Skeletal muscle cell (primary cell): ENCODE data around the gene PAX8.

Experiments
- DNase-seq: peaks from one replicate; pipeline ENCODE4 v3.0.0-alpha.2; 2010; ENCODE audit warnings: low read depth
- H3K4me3 ChIP-seq: 2 replicates; pipeline ENCODE4 v1.5.1; 2011; ENCODE audit warnings: low read depth, mild to moderate bottlenecking, control low read depth, low read length, moderate library complexity

The PAX8 gene

GRCh38 chr2:113198048-113198789 is 80.5 kb downstream of the PAX8 start:
- peak overlapping the region; percentile 74 for H3K4me3 ChIP-seq
- DNase-seq, result no peak

GRCh38 chr2:113197347-113198047 is 81.2 kb downstream of the PAX8 start:
- H3K4me3 ChIP-seq, result no peak overlapping the region
- no peak for DNase-seq

GRCh38 chr2:113196839-113197238 is 81.9 kb downstream of the PAX8 start:
- no peak for DNase-seq
- H3K4me3 ChIP-seq, result no peak overlapping the region

DNA sequence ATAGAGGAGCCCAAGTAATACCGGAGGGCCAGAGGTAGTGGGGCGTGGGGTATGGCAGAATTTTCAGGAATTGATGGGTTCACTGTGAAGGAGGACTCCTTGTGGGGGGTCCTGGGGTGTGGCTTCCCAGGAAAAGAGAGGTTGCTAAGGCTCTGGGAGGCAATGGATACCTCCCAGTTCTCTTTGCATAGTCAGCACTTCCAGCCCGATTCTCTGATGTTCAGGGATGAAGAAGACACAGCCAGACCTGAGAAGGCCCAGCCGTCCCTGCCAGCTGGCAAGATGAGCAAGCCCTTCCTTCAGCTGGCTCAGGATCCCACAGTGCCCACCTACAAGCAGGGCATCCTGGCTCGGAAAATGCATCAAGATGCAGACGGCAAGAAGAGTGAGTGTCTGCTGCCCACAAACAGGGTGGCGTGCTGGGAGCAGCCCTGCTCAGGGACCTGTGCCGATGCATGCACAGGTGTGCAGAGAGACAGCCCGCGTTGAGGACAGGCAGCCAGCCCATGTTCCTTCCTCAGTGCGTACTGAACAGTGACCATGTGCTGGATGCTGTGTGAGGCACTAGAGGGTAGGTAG is 82.7 kb downstream of the PAX8 start:
- no peak for DNase-seq
- no peak overlapping the region for H3K4me3 ChIP-seq

DNA sequence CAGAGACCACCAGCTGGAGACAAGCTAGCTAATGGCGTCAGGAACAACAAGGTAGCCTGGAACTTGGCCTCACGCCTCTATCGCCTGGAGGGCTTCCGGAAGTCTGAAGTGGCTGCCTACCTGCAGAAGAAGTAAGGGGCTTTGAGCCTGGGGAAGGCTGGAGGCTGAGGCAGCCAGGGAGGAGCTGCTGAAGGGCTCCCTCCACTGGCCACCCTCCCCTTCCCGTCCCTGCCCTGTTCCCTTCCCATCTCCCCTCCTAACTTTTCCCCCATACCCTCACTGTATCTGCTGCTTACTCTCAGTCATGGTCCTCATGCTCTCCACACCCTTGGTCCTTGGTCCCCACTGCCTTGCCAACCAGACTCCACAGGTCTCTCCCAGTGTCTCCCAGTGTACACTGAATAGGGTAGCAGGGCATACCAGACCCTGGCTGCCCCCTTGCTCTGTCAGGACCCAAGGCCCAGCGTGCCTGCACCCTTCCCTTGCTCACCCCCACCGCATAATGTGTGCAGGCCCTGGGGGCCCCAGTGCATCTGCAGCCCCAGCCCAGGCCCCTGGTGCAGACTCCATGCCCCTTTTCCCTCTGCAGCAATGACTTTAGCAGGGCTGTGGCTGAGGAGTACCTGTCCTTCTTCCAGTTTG is 86.1 kb downstream of the PAX8 start:
- H3K4me3 ChIP-seq, result no peak overlapping the region
- no peak for DNase-seq

DNA sequence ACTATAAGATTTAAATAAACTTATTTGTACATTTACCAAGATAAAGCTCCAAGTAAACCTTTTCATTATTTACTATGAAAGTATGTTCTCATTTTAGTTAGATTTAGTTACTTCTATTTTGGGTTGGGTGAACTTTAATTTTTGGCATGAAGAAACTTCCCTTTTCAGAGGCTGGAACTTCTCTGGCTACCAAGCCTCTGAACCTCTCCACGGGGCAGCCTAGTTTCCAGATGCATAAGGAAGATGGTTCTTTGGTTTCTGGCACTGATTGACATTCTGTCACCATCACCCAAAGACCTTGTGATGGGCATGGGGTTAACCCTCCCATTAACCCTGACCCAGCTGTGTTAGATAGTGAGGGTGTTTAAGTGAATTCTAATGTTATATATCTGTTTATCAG is 87.8 kb downstream of the PAX8 start:
- DNase-seq, result no peak
- no peak overlapping the region for H3K4me3 ChIP-seq

- H3K4me3 ChIP-seq, result no peak overlapping the region
- no peak for DNase-seq
These were observed 91.0 kb downstream of the PAX8 start for GRCh38 chr2:113187771-113188170.

- H3K4me3 ChIP-seq, result no peak overlapping the region
- no peak for DNase-seq
These were observed 92.3 kb downstream of the PAX8 start for GRCh38 chr2:113186433-113186796.

DNA sequence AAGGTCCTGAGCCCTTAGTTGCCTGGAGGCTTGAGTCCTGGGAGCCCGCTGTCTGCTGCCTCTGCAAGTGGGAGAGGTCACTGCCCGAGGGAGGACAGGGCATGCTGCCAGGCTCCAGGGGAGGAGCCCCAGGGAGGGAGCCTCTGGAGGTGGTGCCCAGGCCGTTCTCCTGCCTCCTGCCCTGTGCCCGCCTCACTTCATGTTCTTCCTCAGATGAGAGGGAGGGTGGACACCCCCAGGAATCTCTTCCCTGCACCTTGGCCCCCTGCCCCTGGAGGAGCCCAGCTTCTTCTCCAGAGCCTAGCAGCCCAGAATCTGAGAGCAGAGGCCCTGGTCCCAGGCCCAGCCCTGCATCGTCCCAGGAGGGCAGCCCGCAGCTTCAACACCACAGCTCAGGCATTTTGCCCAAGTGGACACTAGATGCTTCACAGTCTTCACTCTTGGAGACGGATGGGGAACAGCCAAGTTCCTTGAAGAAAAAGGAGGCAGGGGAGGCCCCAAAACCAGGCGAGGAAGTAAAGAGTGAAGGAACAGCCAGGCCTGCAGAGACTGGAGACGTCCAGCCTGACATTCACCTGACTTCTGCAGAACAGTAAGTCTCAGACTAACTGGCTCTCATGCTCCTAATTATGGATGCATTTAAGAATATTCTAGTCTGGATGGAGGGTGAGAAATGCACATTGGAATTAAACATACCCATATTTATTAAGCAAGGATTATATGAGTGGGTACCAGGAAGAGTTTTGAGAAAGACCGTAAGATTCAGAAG is 92.9 kb downstream of the PAX8 start:
- no peak overlapping the region for H3K4me3 ChIP-seq
- no peak for DNase-seq

DNA sequence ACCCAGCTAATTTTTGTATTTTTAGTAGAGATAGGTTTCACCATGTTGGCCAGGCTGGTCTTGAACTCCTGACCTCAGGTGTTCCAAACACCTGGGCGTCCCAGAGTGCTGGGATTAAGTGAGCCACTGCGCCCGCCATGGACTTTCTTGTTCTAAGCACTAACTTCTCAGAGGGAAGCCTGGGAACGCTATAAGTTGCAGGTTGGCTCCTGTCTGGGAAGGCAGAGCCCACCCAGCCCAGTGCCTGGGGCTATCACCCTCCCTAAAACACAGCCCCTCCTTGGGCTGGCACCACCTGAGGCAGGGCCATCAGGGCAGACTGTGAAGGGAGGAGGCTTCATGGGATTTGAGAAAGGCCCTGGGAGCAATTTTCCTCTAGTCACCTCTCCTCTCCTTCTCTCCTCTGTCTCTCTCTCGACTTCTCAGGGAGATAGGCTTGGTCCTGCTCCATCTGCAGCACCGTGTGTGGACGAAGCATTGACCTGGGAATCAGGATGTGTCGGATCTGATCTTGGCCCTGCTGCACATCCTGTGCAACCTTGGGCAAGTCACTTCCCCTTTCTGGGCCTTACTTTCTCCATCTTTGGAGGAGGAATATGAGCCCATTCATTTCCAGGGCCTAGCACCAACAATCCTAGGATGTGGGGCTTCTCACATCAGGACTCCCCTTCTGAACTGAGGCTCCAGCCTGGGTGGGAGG is 94.0 kb downstream of the PAX8 start:
- DNase-seq, result no peak
- no peak overlapping the region for H3K4me3 ChIP-seq

GRCh38 chr2:113183703-113184102 is 95.0 kb downstream of the PAX8 start:
- no peak for DNase-seq

GRCh38 chr2:113183264-113183663 is 95.5 kb downstream of the PAX8 start:
- H3K4me3 ChIP-seq, result no peak overlapping the region
- no peak for DNase-seq

More at GRCh38 chr2:113183703-113184102, 95.0 kb downstream of the PAX8 start:
- no peak overlapping the region for H3K4me3 ChIP-seq

DNA sequence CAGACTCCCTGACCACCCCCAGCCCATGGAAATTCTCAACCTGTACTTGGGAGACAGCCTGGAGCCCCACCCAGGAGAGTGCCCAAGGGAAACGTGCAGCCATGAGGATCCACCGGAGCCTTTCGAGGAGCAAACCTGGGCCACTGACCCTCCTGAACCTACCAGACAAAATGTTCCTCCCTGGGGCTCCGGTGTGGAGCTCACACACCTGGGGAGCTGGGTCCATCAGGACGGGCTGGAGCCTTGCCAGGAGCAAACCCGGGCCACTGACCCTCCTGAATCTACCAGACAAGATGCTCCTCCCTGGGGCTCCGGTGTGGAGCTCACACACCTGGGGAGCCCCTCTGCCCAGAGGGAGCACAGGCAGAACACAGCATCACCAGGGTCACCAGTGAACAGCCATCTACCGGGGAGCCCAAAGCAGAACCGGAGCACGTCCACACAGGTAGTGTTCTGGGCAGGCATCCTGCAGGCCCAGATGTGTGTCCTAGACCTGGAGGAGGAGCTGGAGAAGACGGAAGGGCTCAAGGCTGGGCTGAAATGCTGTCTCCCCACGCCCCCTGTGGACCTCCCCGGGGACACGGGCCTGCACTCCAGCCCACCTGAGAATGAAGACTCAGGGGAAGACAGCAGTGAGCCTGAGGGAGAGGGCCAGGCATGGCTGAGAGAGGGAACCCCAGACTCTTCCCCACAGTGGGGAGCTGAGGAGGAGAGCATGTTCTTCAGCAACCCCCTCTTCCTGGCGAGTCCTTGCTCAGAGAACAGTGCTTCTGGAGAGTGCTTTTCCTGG is 96.1 kb downstream of the PAX8 start:
- no peak for DNase-seq

DNA sequence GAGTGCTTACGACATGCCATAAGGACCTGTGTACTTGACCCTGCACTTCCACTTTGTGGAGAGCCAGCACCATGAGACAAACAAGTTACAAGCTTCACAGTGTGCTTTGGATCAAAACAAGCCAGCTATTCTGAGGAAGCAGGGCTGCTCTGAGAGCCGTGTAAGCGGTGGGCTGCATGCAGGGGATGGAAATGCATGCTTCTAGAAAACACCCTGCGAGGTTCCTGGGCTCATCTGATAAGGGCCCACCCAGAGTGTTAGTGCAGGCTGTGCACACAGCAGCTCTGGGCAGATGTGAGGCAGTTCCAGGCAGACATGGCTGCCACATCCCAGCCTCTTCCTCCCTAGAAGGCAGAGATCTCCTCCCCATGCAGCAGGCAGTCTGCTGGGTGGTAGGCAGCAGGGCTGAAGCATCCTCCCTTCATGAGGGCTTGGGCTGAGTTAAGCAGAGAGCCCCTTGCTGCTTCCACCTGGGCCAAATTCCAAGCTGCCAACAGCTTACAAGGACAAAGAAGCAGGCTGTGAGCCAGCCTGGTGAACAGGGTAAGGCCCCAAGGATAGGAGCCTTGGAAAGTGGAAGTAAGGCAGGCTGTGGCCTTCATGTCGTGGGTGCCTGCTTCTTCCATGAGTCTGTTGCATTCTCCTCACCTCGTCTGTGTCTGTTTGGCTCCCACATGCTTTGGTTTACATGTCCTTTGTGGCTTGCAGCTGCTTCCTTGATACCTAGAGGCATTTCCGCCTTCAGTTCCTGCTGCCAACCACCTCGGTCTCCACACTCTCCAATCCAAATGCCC is 97.3 kb downstream of the PAX8 start:
- H3K4me3 ChIP-seq, result no peak overlapping the region

More for the DNA sequence above, 96.1 kb downstream of the PAX8 start:
- H3K4me3 ChIP-seq, result no peak overlapping the region

GRCh38 chr2:113180131-113180946 is 98.4 kb downstream of the PAX8 start:
- no peak for DNase-seq
- H3K4me3 ChIP-seq, result no peak overlapping the region

More for the DNA sequence above, 97.3 kb downstream of the PAX8 start:
- DNase-seq, result no peak

- DNase-seq, result no peak
- H3K4me3 ChIP-seq, result no peak overlapping the region
These were observed 99.2 kb downstream of the PAX8 start for GRCh38 chr2:113179446-113180045.
